HG02642 (cell line): ENCODE measurements around the gene EVX2.

ENCODE experiments used
- ATAC-seq: cut with Tn5 transposase; IDR thresholded peaks from one replicate; pipeline ENCODE4 v1.9.1; 2021; ENCODE audit warnings: mild to moderate bottlenecking; ENCODE audit not compliant: unreplicated experiment, poor library complexity

Gene EVX2

GRCh38 chr2:176109946-176110345, 26.2 kb upstream of the EVX2 start:
- no peak for ATAC-seq

- ATAC-seq, result no peak
Observed at GRCh38 chr2:176109192-176109901, 25.6 kb upstream of the EVX2 start.

- no peak for ATAC-seq
Observed at GRCh38 chr2:176107731-176108181, 24.0 kb upstream of the EVX2 start.

- ATAC-seq, result no peak
Observed at GRCh38 chr2:176106581-176107539, 23.1 kb upstream of the EVX2 start, which contains the start of gene HOXD11. HOXD11 (plus strand) TSS chr2:176107280; CDS start chr2:176107356, 76 bp downstream.

- no peak for ATAC-seq
Observed at GRCh38 chr2:176105730-176106580, 22.2 kb upstream of the EVX2 start.

GRCh38 chr2:176105078-176105729, 21.4 kb upstream of the EVX2 start:
- ATAC-seq, result no peak

GRCh38 chr2:176104316-176105077, 20.7 kb upstream of the EVX2 start:
- ATAC-seq, result no peak

GRCh38 chr2:176103742-176104315, 20.1 kb upstream of the EVX2 start:
- ATAC-seq, result no peak

- no peak for ATAC-seq
Observed at GRCh38 chr2:176103194-176103593, 19.4 kb upstream of the EVX2 start.

GRCh38 chr2:176102309-176102866, 18.6 kb upstream of the EVX2 start:
- no peak for ATAC-seq

GRCh38 chr2:176101842-176102241, 18.1 kb upstream of the EVX2 start:
- ATAC-seq, result no peak

- no peak for ATAC-seq
Observed at GRCh38 chr2:176101216-176101830, 17.6 kb upstream of the EVX2 start.

- ATAC-seq, result no peak
Observed at GRCh38 chr2:176100547-176101140, 16.9 kb upstream of the EVX2 start.

- no peak for ATAC-seq
Observed at GRCh38 chr2:176099728-176100546, 16.2 kb upstream of the EVX2 start, which contains the start of gene HOXD12. HOXD12 (plus strand) TSS chr2:176099795; CDS start chr2:176099802, 7 bp downstream.

- no peak for ATAC-seq
Observed at GRCh38 chr2:176099159-176099727, 15.5 kb upstream of the EVX2 start.
